Stimulated activated CD8-positive, alpha-beta memory T cell treated with anti-CD3 and anti-CD28 coated beads, Interleukin-12 subunit alpha, Interleukin-12 subunit beta, amount 100 ng/mL, for 1 hour (primary cell): ENCODE measurements around the gene MTSS2.

Experiments used
- DNase-seq: peaks from one replicate; pipeline ENCODE4 v3.0.0-alpha.2; 2020; ENCODE audit warnings: low read depth

Gene MTSS2, protein sequence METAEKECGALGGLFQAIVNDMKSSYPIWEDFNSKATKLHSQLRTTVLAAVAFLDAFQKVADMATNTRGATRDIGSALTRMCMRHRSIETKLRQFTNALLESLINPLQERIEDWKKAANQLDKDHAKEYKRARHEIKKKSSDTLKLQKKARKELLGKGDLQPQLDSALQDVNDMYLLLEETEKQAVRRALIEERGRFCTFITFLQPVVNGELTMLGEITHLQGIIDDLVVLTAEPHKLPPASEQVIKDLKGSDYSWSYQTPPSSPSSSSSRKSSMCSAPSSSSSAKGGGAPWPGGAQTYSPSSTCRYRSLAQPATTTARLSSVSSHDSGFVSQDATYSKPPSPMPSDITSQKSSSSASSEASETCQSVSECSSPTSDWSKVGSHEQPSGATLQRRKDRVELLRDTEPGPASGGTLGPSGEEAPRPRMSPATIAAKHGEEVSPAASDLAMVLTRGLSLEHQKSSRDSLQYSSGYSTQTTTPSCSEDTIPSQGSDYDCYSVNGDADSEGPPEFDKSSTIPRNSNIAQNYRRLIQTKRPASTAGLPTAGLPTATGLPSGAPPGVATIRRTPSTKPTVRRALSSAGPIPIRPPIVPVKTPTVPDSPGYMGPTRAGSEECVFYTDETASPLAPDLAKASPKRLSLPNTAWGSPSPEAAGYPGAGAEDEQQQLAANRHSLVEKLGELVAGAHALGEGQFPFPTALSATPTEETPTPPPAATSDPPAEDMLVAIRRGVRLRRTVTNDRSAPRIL

DNA sequence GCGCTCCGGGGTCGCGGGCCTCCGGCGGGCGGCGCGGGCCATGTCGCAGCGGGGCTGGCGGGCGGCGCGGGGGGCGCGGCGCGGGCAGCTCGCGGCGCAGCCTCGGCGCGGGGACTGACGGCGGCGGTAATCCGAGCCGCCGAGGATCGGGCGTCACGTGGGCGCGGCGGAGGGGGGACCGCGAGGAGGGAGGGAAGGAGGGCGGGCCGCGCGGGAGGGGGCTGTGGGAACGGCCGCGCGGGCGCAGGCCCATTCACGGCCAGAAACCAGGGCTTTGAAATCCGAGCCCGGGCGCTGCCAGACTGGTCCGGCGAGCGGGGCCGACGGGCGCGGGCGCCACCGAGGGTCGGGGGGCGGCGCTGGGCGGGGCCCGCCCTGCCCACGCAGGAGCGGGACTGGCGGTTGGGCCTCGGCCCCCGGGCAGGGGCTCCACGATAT, at the start of gene MTSS2:
Gene MTSS2, minus strand, starts transcription at position 116 of the 438 bp plus-strand sequence. CDS start 262 bp downstream, outside the sequence.
- no peak for DNase-seq

GRCh38 chr16:70735141-70735979, 49.5 kb upstream of the MTSS2 start:
- no peak for DNase-seq

DNA sequence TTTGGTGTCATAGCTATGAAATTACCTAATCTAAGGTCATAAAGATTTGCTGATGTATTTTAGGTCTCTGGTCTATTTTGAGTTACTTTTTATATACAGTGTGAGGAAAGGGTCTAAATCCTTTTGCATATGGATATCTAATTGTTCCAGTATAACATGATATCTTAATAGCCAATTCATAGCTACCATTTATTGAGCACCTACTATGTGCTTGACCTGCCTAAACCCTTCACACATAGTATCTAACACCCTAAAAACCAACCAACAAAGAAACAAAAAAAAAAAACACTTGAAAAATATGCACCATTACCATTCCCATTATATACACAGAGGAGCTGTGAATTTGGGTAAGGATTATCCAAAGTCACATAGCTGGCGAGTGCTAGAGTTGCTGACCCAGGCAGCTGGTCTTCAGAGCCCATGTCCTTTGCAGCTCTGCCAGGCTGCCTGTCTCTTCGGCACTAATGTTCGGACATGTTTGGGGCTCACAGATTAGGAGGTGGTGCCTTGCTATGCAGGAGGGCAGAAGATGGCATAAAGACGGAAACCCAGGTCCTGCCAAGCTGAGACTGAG, 48.8 kb upstream of the MTSS2 start:
- no peak for DNase-seq

DNA sequence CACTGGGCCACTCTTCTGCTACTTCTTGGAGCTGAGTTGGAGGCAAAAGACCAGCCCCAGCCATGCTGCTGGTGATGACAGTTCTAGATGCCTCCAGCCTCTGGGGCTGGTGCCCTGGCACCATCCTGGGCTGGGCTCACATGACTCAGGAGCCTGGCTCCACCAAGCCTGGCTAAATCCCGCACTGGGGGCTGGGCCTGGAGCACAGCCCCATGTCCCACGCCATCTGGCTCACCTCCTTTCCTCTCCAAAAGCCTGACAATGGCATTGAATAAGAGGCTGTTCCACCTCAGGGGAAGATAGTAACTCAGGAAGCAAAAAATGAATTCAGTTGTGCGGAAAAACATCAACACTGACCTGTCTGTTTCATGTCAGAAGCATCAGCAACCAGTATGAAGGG, 45.1 kb upstream of the MTSS2 start:
- DNase-seq = no peak

DNA sequence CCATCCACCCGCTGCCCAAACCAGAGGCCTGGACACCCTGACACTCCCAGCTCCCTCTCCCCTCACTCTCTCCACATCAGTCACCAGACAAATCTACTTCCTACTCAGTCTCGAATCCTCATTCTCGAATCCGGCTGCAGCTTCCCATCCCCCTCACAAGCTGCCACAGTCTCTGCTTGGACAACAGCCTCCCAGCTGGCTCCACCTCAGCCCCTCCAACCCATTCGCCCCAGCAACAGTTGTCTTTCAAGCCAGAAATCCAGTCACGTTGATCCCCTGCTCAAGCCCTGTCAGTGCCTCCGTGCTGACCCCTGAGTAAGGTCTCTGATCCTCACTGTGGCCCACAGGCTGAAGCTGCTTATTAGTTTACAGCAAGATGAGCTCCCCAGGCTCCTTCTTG, 44.2 kb upstream of the MTSS2 start:
- DNase-seq = no peak

DNA sequence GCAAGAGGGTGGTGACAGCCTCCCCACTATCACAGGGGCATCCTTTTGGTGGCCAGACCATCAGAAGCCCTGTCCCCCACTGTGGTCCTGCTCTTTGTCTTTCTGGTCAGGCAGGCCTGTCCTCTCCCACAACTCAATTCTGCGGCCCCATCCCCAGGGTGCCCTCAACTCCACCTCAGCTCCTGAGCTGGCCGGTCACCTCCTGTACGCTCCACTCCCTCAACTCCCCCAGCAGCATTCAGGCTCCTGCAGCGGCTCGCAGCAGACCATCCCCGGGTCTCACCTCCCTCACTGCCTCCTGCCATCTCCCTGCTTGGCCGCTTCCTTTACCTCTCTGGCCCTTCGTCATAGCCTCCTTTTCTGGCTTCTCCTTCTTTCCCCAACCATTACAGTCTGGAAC, 43.4 kb upstream of the MTSS2 start:
- DNase-seq = no peak

- no peak for DNase-seq
Measured at GRCh38 chr16:70728150-70728549, 42.3 kb upstream of the MTSS2 start.

GRCh38 chr16:70726892-70727361, 41.1 kb upstream of the MTSS2 start:
- DNase-seq = no peak

DNA sequence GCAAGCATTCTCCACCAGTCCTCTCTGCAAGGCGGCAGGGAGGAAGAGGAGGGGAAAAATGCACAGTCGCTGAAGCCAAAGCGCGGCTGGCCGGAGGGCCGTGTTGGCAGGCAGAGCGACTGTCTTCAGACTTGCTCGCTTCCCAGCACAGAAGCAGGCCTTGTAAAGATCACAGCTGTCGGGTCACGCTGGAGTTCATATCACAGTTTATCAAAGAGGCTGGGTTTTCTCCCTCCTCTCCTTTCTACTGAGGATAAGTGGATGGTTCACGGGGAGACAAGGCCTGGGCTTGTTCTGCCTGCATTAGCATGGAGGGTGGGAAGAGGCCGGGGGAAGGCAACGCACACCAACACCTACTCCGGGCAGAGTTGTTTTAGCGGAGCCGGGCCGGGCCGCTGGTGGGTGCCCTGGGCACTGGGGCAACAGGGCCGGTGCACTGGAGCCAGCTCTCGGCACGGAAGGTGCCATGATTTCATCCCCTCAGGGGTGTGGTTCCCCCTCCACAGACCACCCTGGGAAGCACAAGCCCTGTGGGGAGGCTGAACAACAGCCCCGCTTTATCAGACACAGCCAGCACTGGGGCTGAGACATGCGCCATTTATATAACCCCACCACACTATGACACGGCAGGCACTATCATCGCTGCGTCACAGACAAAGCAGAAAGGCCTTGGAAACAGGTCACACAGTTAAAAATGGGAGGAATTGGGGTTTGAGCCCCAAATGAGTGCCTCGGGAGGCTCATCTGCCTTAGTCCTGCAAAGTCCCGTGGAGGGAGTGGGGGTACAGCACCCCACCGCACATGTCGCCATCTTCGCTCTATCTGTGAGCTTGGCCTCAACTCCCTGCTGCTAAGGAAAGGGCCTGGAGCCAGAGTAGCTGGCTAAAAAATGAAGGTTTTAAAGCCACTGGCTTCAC, 40.3 kb upstream of the MTSS2 start:
- no peak for DNase-seq

DNA sequence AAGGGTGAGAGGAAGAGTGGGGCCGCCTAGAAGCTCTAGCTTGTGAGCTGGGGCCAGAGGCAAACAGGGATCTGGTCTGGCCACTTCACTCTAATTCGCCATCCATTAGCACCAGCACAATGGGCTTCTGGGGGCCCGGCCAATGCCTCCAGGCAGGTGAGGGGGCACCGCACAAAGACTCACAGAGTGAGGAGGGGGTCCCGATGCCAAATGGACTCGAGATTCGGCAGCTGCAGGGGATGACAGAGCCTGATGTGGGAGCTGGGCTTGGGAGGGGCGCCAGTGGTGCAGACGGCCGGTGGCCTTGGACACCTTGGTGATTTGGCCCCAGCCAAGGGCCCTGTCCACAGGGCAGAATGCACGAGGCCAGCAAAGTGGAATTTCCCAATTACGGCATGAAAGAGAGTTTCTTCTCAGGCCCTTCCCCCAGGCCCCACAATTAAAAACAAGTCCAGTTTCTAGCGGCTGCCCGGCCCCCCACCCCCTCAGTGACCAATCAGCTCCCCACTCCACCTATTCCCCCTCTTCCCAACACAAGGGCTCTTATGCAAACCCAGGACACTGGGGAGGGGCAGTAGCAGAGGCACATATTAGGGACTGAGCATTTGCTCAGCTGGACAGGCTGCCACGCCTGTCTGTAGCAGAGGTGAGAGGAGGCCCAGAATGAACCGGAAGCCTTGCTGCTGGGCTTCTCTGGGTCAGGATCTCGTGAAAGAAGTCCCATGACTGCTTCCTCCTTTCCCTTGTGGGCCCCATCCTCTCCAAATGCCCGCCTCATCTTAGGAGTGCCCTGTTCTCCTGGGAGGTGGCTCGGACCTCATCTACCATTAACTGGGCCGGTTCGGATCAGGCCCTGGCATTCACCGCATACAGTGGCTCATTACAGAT, 39.4 kb upstream of the MTSS2 start:
- no peak for DNase-seq

- DNase-seq = no peak
Measured at GRCh38 chr16:70724146-70725023, 38.5 kb upstream of the MTSS2 start.

DNA sequence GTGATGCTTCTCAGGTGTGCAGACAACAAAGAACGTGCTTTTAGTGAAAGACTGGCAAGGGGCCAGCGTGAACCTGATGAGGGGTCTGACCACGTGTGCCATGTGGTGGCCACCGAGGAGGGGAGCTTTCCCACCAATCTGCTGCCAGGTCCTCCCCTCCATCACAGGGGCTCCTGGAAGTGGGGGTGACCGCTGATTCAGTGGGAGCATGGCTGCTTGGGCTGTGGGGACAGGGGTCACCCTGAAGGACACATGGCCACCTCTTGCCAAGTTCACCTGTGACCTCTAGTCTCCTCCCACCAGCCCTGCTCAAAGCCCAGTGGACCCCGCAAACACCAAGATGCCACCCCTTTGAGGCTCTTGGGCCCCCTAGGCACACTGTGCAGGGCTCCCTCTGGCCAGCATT, 37.9 kb upstream of the MTSS2 start:
- DNase-seq = no peak

DNA sequence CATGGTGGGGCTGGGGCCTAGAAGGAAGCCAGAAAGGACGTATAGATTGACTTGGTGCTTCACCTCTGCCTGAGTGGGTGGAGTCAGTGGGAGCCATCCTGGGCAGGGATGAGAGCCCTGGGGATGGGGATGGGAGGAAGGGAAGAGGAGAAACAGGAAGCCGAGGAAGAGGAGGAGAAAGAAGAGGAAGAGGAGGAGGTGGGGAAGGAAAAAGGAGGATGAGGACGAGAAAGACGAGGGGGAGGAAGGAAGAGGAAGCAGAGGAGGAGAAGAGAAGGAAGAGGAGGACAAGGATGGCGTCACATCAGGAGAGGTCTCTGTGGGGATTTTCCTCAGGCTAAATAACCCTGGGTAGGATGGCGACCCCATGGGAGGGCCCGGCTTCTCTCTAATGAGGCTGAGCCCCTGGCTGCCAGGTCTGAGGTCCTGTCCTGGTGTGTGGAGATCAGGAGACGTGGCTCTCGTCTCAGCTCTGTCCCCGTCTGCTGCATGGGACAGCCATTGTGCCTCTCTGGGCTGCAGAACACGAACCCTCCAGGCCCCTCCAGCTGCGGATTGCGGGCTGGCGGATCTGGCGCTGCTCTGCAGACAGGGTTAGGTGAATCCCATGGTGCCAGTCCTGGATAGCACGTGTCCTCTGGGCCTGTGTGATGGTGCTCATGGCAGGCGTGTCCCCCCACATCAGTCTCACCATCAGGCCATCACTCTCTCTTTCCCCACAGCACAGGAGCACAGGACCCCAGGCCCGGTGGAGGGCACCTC, 35.5 kb upstream of the MTSS2 start:
- no peak for DNase-seq

GRCh38 chr16:70720425-70721201, 34.8 kb upstream of the MTSS2 start:
- DNase-seq = no peak

DNA sequence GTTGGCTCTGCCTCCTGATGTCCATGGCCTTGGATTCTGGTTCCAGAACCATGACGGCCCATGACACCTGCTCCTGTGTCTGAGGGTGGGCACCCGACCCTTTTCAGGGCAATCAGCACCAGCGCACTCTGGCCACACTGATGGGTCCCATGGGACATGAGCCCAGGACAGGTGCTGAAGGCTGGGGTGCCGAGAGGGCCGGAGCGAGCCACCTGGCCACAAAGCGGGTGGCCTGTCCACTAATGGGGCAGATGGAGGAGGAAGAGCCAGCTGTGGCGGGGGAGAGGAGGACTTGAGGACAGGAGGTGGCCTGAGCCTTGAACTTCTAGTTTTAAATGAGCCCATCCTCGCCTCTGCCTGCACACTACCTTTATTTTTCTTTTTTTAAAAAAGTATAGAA, 31.2 kb upstream of the MTSS2 start:
- no peak for DNase-seq

DNA sequence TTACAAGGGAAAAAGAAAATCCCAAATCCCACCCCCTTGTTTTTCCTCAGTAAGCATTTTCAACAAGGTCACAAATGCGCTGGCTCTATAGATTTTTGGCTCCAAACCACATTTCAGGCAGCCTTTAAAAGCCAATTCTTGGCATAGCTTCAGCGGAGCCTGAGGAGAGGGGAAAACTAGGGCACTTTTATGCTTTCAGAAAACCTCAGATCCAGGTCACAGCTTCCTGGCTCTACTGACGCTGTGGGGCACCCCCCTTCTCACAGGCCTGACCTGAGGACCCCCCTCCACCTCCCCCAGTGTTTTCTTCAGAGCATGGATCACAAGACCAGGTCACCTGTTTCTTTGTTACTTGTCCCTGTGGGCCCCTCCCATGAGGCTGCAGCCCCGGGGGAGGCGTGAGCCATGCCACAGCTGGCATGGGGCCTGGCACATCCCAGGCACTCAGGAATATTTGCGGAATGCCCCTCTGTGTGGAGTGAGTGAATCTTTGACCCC, 30.1 kb upstream of the MTSS2 start:
- DNase-seq = no peak
